ENCODE results near the gene KRTAP10-4. TPM values are rescaled to one million over a fixed set of nuclear protein-coding genes. Genes with fewer than 3 reads are reported as not detected.

KRTAP10-4 gene
- total RNA-seq, 1 experiment from 2014 or later, result not detected

DNA sequence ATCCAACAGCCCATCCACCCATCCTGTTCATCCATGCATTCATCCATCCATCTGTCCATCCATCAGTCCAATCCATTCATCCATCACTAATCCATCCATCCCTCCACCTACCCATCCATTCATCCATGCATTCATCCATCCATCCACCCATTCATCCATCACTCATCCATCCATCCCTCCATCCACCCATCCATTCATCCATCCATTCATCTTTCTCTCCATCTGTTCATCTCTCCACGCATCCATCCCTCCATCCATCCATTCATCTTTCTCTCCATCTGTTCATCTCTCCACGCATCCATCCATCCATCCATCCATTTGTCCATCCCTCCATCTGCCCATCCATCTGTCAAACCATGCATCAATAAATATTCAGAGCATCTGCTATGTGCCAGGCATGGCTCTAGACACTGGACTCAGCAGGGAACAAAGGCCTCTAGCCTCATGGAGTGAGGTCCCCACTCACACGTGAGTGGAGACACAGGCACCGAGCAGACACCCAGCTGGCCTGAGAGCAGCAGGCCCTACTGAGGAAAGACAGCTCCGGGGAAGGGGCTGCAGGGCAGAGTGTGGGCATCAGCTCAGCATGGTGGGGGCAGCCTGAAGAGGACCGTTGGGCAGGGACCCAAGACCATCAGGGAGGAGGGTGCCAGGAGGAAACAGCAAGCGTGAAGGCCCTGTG is 43.2 kb upstream of the KRTAP10-4 start:
- Histone ChIP-seq H4K20me1 (ENCODE audit: insufficient read depth) (no peaks in the 10 kb centered on the region), H3K4me3 (no peak overlapping the region), H3K36me3 (ENCODE audit: low read depth) (no peaks in the 10 kb centered on the region), H2AFZ (no peak overlapping the region), H3K27me3 (ENCODE audit: insufficient read depth, low read depth) (peaks cover 54% of the 10 kb centered on the region), H3K4me2 (no peak overlapping the region), H3K9me2 (ENCODE audit: insufficient read depth) (no peaks in the 10 kb centered on the region), H3F3A (ENCODE audit: insufficient read depth, low read depth) (no peaks in the 10 kb centered on the region), H3K27ac (no peak overlapping the region), H3K9me3 (ENCODE audit: insufficient read depth, low read depth) (no peaks in the 10 kb centered on the region), H3K4me1 (replicated peaks; ENCODE audit: insufficient read depth) (no peaks in the 10 kb centered on the region), H3K79me2 (ENCODE audit: low read depth) (no peaks in the 10 kb centered on the region)
- BruUV-seq (replicated peaks), result no TSS peak
- ChIA-PET POLR2A (ENCODE audit: unreplicated experiment) (no interaction called here), CTCF (no interaction called here)
- no peak for DNase-seq
- intact Hi-C loops (cut with micrococcal nuclease; ENCODE audit: unreplicated experiment), result no loop called here
- no peak for TF ChIP-seq EZH2 (IDR thresholded peaks at IDR 0.05; ENCODE audit: low read depth)
- no peak for TF ChIP-seq CTCF (conservative IDR thresholded peaks at IDR 0.05)

DNA sequence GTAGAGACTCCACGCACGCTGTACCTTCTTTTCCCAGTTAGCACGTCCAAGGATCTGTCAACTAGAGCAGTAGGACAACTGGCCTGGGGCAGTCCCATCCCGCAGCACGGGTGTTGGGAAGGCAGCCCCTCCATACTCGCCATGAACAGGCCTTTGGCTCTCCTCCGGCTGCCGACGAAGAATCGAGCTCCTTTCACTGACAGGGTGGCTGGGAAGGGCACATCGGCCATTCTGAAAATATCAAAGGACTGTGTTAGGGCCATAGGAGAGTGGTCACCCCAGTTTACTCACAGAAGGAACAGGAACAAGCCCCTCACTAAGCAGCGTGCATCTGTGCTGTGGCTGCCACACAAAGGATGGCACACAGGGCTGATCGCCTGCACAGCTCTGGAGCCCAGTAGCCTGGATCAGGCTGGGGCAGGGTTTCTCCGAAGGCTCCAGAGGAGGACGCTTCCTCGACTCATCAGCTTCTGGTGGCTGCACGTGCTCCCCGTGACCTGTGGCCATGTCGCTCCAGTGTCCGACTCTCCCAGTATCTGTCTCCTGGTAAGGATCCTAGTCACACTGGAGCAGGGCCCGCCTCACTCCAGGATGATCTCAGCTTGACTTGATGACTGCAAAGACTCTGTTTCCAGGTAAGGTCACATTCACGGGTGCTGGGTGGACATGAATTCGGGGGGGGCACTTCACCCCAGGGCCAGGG is 42.5 kb upstream of the KRTAP10-4 start:
- intact Hi-C loops (cut with micrococcal nuclease; ENCODE audit: unreplicated experiment), result no loop called here
- no peaks in the 10 kb centered on the region for H3K9me2 ChIP-seq (ENCODE audit: insufficient read depth)
- H3F3A ChIP-seq (ENCODE audit: insufficient read depth, low read depth), result no peaks in the 10 kb centered on the region
- peaks cover 56% of the 10 kb centered on the region for H3K27me3 ChIP-seq (ENCODE audit: insufficient read depth, low read depth)
- no peak for TF ChIP-seq CTCF (conservative IDR thresholded peaks at IDR 0.05)
- no peak for TF ChIP-seq EZH2 (IDR thresholded peaks at IDR 0.05; ENCODE audit: low read depth)
- H4K20me1 ChIP-seq (ENCODE audit: insufficient read depth), result no peaks in the 10 kb centered on the region
- H3K27ac ChIP-seq, result no peak overlapping the region
- no peaks in the 10 kb centered on the region for H3K9me3 ChIP-seq (ENCODE audit: insufficient read depth, low read depth)
- no peak for DNase-seq
- no peaks in the 10 kb centered on the region for H3K79me2 ChIP-seq (ENCODE audit: low read depth)
- ChIA-PET POLR2A (ENCODE audit: unreplicated experiment) (no interaction called here), CTCF (no interaction called here)
- no peak overlapping the region for H2AFZ ChIP-seq
- H3K4me1 ChIP-seq (replicated peaks; ENCODE audit: insufficient read depth), result no peaks in the 10 kb centered on the region
- H3K36me3 ChIP-seq (ENCODE audit: low read depth), result no peaks in the 10 kb centered on the region
- no TSS peak for BruUV-seq (replicated peaks)
- H3K4me2 ChIP-seq, result no peak overlapping the region
- H3K4me3 ChIP-seq, result no peak overlapping the region

DNA sequence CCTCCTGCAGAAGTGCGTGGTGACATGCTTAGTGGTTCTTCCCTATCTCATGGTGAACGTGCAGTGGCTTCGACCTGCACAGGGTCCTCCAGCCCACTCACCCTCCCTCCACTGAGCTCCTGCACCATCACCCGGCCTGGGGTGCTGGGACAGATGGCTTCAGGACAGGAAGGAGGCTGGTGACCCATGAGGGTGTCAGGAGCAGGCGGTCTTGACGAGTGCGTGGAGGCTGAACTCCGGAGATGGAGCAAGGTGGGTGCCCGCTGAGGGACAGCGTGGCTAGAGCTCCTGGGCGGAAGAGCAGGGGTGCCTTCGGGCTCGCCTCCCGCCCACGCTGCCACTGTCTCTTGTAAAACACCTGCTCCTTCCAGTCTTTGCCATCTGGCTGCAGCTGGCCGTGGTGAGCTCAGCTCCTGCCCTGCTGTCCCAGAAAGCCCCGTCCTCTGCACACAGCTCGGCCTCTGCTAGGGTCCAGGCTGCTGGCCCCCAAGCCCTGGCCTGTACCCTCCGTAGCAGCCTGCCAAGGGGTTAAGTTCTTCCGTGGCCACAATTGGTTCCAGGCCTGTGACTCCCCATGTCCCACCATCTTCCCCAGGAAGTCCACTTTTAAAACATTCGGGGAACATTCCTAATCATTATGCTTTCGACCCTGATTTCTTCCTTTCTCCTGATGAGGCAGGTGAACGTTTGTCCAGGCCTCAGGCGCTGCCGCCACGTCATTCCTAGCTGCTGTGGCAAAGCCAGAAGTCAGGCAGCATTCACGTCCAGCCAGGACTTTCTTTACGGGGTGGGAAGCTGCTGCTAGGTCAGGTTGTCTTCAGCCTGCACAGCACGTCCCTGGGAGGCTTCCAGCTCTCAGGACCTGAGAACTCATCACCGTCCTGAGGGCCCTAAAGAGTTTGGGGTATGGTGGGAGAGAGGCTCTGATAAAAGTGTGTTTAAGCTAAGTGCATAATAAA is 41.6 kb upstream of the KRTAP10-4 start:
- BruUV-seq (replicated peaks), result no TSS peak

More for the DNA sequence above, 41.6 kb upstream of the KRTAP10-4 start:
- Histone ChIP-seq H3F3A (ENCODE audit: insufficient read depth, low read depth) (no peaks in the 10 kb centered on the region), H3K27me3 (ENCODE audit: insufficient read depth, low read depth) (peaks cover 50% of the 10 kb centered on the region), H3K79me2 (ENCODE audit: low read depth) (no peaks in the 10 kb centered on the region), H3K9me3 (ENCODE audit: insufficient read depth, low read depth) (no peaks in the 10 kb centered on the region), H3K36me3 (ENCODE audit: low read depth) (no peaks in the 10 kb centered on the region), H3K9me2 (ENCODE audit: insufficient read depth) (no peaks in the 10 kb centered on the region), H3K4me3 (no peak overlapping the region), H2AFZ (no peak overlapping the region), H3K27ac (no peak overlapping the region), H3K4me2 (no peak overlapping the region), H4K20me1 (ENCODE audit: insufficient read depth) (no peaks in the 10 kb centered on the region), H3K4me1 (replicated peaks; ENCODE audit: insufficient read depth) (no peaks in the 10 kb centered on the region)
- intact Hi-C loops (cut with micrococcal nuclease; ENCODE audit: unreplicated experiment), result no loop called here
- DNase-seq, result no peak
- CTCF ChIA-PET, result no interaction called here
- POLR2A ChIA-PET (ENCODE audit: unreplicated experiment), result no interaction called here
- TF ChIP-seq EZH2 (IDR thresholded peaks at IDR 0.05; ENCODE audit: low read depth), result no peak
- TF ChIP-seq CTCF (conservative IDR thresholded peaks at IDR 0.05), result no peak
